Effector CD8-positive, alpha-beta T cell (primary cell): ENCODE data around the gene CEBPZOS.

ENCODE experiments used
- DNase-seq: peaks from one replicate; lab custom pipeline; 2025; lab: John Stamatoyannopoulos, UW
- total RNA-seq, 4 experiments: gene quantifications; one replicate each; lab custom pipeline; 2026; lab: John Stamatoyannopoulos, UW

The CEBPZOS gene
- total RNA-seq = 16.1 to 33.0 (median 19.9) reads per million in 4 experiments

GRCh38 chr2:37196320-37197195 lies at the start of gene CEBPZOS:
Gene CEBPZOS, plus strand, starts transcription at chr2:37196496. Its CDS starts 3,209 bp downstream, at chr2:37199705.
- DNase-seq = peak; percentile 90

- DNase-seq = no peak
Measured at GRCh38 chr2:37148325-37148724, 48.0 kb upstream of the CEBPZOS start.

GRCh38 chr2:37149626-37150322 lies 46.5 kb upstream of the CEBPZOS start:
- no peak for DNase-seq

- no peak for DNase-seq
Measured at GRCh38 chr2:37153224-37153623, 43.1 kb upstream of the CEBPZOS start.

- DNase-seq = no peak
Measured at GRCh38 chr2:37154785-37155184, 41.5 kb upstream of the CEBPZOS start.

- DNase-seq = no peak
Measured at GRCh38 chr2:37156071-37156856, 40.0 kb upstream of the CEBPZOS start.

- DNase-seq = peak; percentile 75
Measured at GRCh38 chr2:37156857-37157714, 39.2 kb upstream of the CEBPZOS start, which contains the start of gene EIF2AK2. Gene EIF2AK2, minus strand, starts transcription at chr2:37156980. Its CDS starts 9,174 bp downstream, at chr2:37147806.

GRCh38 chr2:37164757-37165156 lies 31.5 kb upstream of the CEBPZOS start:
- DNase-seq = no peak

- no peak for DNase-seq
Measured at GRCh38 chr2:37167636-37168180, 28.6 kb upstream of the CEBPZOS start.

GRCh38 chr2:37168217-37168981 lies 27.9 kb upstream of the CEBPZOS start:
- DNase-seq = no peak

- no peak for DNase-seq
Measured at GRCh38 chr2:37171624-37171950, 24.7 kb upstream of the CEBPZOS start.

GRCh38 chr2:37173741-37174140 lies 22.6 kb upstream of the CEBPZOS start:
- no peak for DNase-seq

GRCh38 chr2:37180006-37180639 lies 16.2 kb upstream of the CEBPZOS start:
- no peak for DNase-seq

- DNase-seq = no peak
Measured at GRCh38 chr2:37180640-37181039, 15.7 kb upstream of the CEBPZOS start.

GRCh38 chr2:37181726-37182684 lies 14.3 kb upstream of the CEBPZOS start:
- DNase-seq = no peak

- DNase-seq = no peak
Measured at GRCh38 chr2:37188570-37188969, 7.7 kb upstream of the CEBPZOS start, which contains the start of gene SULT6B1. Gene SULT6B1, minus strand, starts transcription at chr2:37188670. Its CDS starts 30 bp downstream, at chr2:37188640.

- DNase-seq = no peak
Measured at GRCh38 chr2:37189452-37190153, 6.7 kb upstream of the CEBPZOS start.

- DNase-seq = no peak
Measured at GRCh38 chr2:37190290-37190689, 6.0 kb upstream of the CEBPZOS start.
